Choroid plexus epithelial cell (primary cell): Measurements from ENCODE around the gene NIM1K.

Experiments
- DNase-seq: peaks from one replicate; pipeline ENCODE4 v3.0.0-alpha.2; 2010; ENCODE audit warnings: low read depth
- H3K4me3 ChIP-seq: 2 replicates; pipeline ENCODE4 v1.5.1; 2011; ENCODE audit warnings: low read depth, mild to moderate bottlenecking, control low read depth, low read length, moderate library complexity
- CTCF ChIP-seq: conservative IDR thresholded peaks from 2 replicates; pipeline ENCODE4 v1.5.1; 2011; ENCODE audit warnings: low read depth, mild to moderate bottlenecking, control low read depth, inconsistent platforms, low read length, moderate library complexity

Gene NIM1K

DNA sequence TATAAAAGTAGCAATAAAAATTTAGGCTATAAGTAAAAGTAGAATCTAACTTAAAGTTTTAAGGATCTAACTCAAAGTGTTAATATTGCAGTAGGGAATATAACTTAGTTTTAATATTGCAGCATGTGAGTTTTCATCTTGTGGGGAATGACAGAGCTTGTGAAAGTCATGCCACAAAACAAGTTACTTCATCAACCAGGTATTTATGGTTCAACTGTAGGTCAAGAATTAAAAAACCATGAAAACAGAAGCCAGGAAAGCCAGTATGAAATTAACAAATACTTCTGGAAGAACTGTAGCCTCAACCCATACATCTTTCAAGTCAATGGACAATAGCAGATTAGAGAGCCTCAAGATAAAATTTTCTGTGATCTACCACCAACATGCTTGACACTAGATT is 102.2 kb downstream of the NIM1K start:
- TF ChIP-seq CTCF, result no peak
- H3K4me3 ChIP-seq, result no peak overlapping the region
- DNase-seq, result peak; percentile 92

- no peak for DNase-seq
- no peak for TF ChIP-seq CTCF
- no peak overlapping the region for H3K4me3 ChIP-seq
These were observed 103.2 kb downstream of the NIM1K start for GRCh38 chr5:43295202-43295601.

DNA sequence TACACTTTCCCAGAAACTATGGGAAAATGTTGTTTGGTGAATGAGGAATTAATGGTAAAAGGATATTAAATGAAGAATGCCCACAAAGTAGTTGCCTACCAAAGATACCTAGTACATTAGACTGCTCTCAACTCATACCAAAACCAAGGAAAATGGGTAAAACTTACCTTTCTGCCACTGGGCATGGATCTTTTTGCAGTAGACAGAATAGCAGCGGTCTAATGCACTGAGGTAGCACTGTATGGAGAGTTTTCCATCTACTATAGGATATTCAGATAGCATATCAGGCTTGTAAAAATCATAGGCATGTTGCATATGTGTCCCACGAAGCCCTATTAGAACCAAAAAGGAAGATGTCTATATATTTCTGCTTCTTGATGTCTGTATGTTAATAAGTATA is 104.8 kb downstream of the NIM1K start:
- no peak overlapping the region for H3K4me3 ChIP-seq
- no peak for DNase-seq
- no peak for TF ChIP-seq CTCF

GRCh38 chr5:43298443-43298842 is 106.4 kb downstream of the NIM1K start:
- no peak for TF ChIP-seq CTCF
- H3K4me3 ChIP-seq, result no peak overlapping the region
- DNase-seq, result no peak

GRCh38 chr5:43300112-43300511 is 108.1 kb downstream of the NIM1K start:
- no peak overlapping the region for H3K4me3 ChIP-seq
- TF ChIP-seq CTCF, result no peak
- DNase-seq, result no peak

- no peak overlapping the region for H3K4me3 ChIP-seq
- no peak for DNase-seq
- no peak for TF ChIP-seq CTCF
These were observed 109.6 kb downstream of the NIM1K start for GRCh38 chr5:43301653-43302091.

DNA sequence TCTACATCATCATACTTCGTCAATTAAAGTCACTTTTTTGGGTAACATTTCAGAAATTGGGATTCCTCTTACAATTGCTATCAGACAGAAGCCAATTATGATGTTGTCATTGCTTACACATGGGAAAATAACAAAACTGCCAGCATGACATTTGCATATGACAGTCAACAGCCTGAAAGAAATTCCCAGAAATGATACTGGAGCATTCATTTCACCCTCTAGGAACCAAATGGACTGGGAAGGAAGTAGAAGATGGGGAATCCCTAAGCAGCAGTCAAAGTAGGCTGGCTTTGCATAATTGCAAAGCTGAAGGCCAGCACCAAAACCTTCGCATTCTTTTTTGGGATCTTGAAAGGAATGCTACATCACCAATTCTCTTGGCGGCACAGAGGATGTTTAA is 110.5 kb downstream of the NIM1K start:
- DNase-seq, result no peak
- H3K4me3 ChIP-seq, result no peak overlapping the region
- no peak for TF ChIP-seq CTCF
